GM23338 (cell line): ENCODE results near the gene PBX3. TPM values are rescaled to one million over a fixed set of nuclear protein-coding genes. Genes with fewer than 3 reads are reported as not detected.
A peak's percentile ranks its signal among the peaks of the same experiment; 100 is the strongest.

Source experiments
- ATAC-seq: fragments of 200-7000 bp; cut with Tn5 transposase; 3 replicates; pipeline ENCODE4 v1.9.1; 2020
- DNase-seq: peaks from one replicate; pipeline ENCODE4 v3.0.0-alpha.2; 2015; ENCODE audit warnings: low spot score
- H2AFZ ChIP-seq: fragments of 200-600 bp; sonication (generic); 2 replicates; pipeline ENCODE4 v1.8.0; 2016; ENCODE audit warnings: antibody characterized with exemption, mild to moderate bottlenecking, moderate library complexity
- H3F3A ChIP-seq: fragments of 200-600 bp; sonication (generic); replicated peaks from 2 replicates; pipeline ENCODE4 v1.8.0; 2017; ENCODE audit warnings: antibody characterized with exemption, mixed run types, low read depth
- H3K27ac ChIP-seq: fragments of 200-600 bp; sonication (generic); 2 replicates; pipeline ENCODE4 v1.6.1; 2016; ENCODE audit warnings: low read depth
- H3K27me3 ChIP-seq: fragments of 200-600 bp; sonication (generic); 2 replicates; pipeline ENCODE4 v1.8.0; 2016; ENCODE audit warnings: mild to moderate bottlenecking, mixed run types, moderate library complexity; ENCODE audit not compliant: insufficient read depth
- H3K36me3 ChIP-seq: fragments of 200-600 bp; sonication (generic); 2 replicates; pipeline ENCODE4 v1.8.0; 2016; ENCODE audit warnings: mild to moderate bottlenecking; ENCODE audit not compliant: insufficient read depth
- H3K4me1 ChIP-seq: fragments of 200-600 bp; sonication (generic); 2 replicates; pipeline ENCODE4 v1.8.0; 2016; ENCODE audit warnings: mild to moderate bottlenecking, moderate library complexity; ENCODE audit not compliant: insufficient read depth
- H3K4me2 ChIP-seq: fragments of 200-600 bp; sonication (generic); 2 replicates; pipeline ENCODE4 v1.7.1; 2017; ENCODE audit warnings: mixed run types
- H3K4me3 ChIP-seq: fragments of 200-600 bp; sonication (generic); 2 replicates; pipeline ENCODE4 v1.6.1; 2016; ENCODE audit warnings: mixed run types
- H3K79me2 ChIP-seq: fragments of 200-600 bp; sonication (generic); replicated peaks from 2 replicates; pipeline ENCODE4 v1.8.0; 2017; ENCODE audit warnings: mild to moderate bottlenecking; ENCODE audit not compliant: insufficient read depth
- H3K9me2 ChIP-seq: fragments of 200-600 bp; sonication (generic); 2 replicates; pipeline ENCODE4 v1.8.0; 2017; ENCODE audit not compliant: insufficient read depth
- H4K20me1 ChIP-seq: fragments of 200-600 bp; sonication (generic); replicated peaks from 2 replicates; pipeline ENCODE4 v1.8.0; 2017; ENCODE audit warnings: mild to moderate bottlenecking; ENCODE audit not compliant: insufficient read depth
- H3K27ac Mint-ChIP-seq: 2 replicates; pipeline ENCODE4 v1.8.0; 2020; ENCODE audit warnings: inconsistent platforms, mild to moderate bottlenecking, moderate library complexity, mixed read lengths
- H3K27me3 Mint-ChIP-seq: 3 replicates; pipeline ENCODE4 v1.8.0; 2022; ENCODE audit warnings: low read depth, mild to moderate bottlenecking, moderate library complexity, mixed read lengths, inconsistent platforms; ENCODE audit not compliant: insufficient read depth, poor library complexity
- H3K36me3 Mint-ChIP-seq: 3 replicates; pipeline ENCODE4 v1.8.0; 2021; ENCODE audit warnings: low read depth, mild to moderate bottlenecking, inconsistent platforms, moderate library complexity, mixed read lengths
- H3K4me1 Mint-ChIP-seq: 3 replicates; pipeline ENCODE4 v1.8.0; 2020; ENCODE audit warnings: mild to moderate bottlenecking, inconsistent platforms, mixed read lengths
- H3K4me3 Mint-ChIP-seq: 3 replicates; pipeline ENCODE4 v1.8.0; 2021; ENCODE audit warnings: moderate library complexity, mild to moderate bottlenecking, inconsistent platforms, mixed read lengths
- H3K9me3 Mint-ChIP-seq: 3 replicates; pipeline ENCODE4 v1.8.0; 2020; ENCODE audit warnings: moderate library complexity, mild to moderate bottlenecking, inconsistent platforms, mixed read lengths
- CREB1 ChIP-seq: fragments of 250-450 bp; sonication (Bioruptor Pico); IDR thresholded peaks from 2 replicates; pipeline ENCODE4 v1.5.0; 2020; ENCODE audit warnings: low read depth, mild to moderate bottlenecking, moderate library complexity
- EZH2 ChIP-seq: fragments of 200-600 bp; sonication (generic); IDR thresholded peaks from one replicate; pipeline ENCODE4 v1.8.0; 2017; ENCODE audit warnings: antibody characterized with exemption, mild to moderate bottlenecking, low read depth; ENCODE audit not compliant: unreplicated experiment
- EZH2phosphoT487 ChIP-seq: fragments of 200-600 bp; sonication (generic); IDR thresholded peaks from one replicate; pipeline ENCODE4 v1.8.1; 2018; ENCODE audit warnings: antibody characterized with exemption; ENCODE audit not compliant: unreplicated experiment
- JUNB ChIP-seq: IDR thresholded peaks from one replicate; pipeline ENCODE4 v1.6.1; 2016; ENCODE audit warnings: antibody characterized with exemption; ENCODE audit not compliant: unreplicated experiment
- NANOG ChIP-seq: IDR thresholded peaks from 2 replicates; pipeline ENCODE4 v1.6.1; 2016; ENCODE audit warnings: antibody characterized with exemption, borderline replicate concordance
- POLR2AphosphoS5 ChIP-seq: IDR thresholded peaks from 2 replicates; pipeline ENCODE4 v1.6.1; 2016; ENCODE audit warnings: antibody characterized with exemption, low read depth
- ZNF114 ChIP-seq: fragments of 250-450 bp; sonication (Bioruptor Pico); IDR thresholded peaks from 2 replicates; pipeline ENCODE4 v1.5.0; 2020; ENCODE audit warnings: mild to moderate bottlenecking, moderate library complexity
- polyA plus RNA-seq: library from polyadenylated mRNA; unstranded; fragments of >200 nt; fragmentation: Nextera tagmentation; extraction: Ambion mirVana; gene quantifications from 2 replicates; pipeline ENCODE4 v1.2.1, GENCODE V29; 2016
- total RNA-seq: library from RNA; depleted of rRNA; stranded (reverse); fragments of >200 nt; shearing (Covaris generic); gene quantifications from 2 replicates; pipeline ENCODE4 v1.2.3, GENCODE V29; 2014
- TF ChIP-seq, protein P1 (sequence below): IDR thresholded peaks from one replicate; pipeline ENCODE4 v1.6.1; 2018; ENCODE audit warnings: antibody characterized with exemption; ENCODE audit not compliant: unreplicated experiment
- TF ChIP-seq, protein P2 (sequence below): IDR thresholded peaks from 2 replicates; pipeline ENCODE4 v1.6.1; 2016; ENCODE audit warnings: antibody characterized with exemption
- TF ChIP-seq, protein P3 (sequence below), 2 experiments: fragments of 200-600 bp in 1 of 2; sonication (generic) in 1 of 2; conservative IDR thresholded peaks; 2 replicates each; pipeline versions ENCODE4 v1.5.1 to v1.6.1; 2016 to 2017; ENCODE audit warnings: antibody characterized with exemption in 2 of 2, low read depth in 2 of 2, mild to moderate bottlenecking in 2 of 2, moderate library complexity in 1 of 2

PBX3 gene
- total and polyA plus RNA-seq, 2 experiments from 2014 or later = 28.9 to 50.5 TPM

DNA sequence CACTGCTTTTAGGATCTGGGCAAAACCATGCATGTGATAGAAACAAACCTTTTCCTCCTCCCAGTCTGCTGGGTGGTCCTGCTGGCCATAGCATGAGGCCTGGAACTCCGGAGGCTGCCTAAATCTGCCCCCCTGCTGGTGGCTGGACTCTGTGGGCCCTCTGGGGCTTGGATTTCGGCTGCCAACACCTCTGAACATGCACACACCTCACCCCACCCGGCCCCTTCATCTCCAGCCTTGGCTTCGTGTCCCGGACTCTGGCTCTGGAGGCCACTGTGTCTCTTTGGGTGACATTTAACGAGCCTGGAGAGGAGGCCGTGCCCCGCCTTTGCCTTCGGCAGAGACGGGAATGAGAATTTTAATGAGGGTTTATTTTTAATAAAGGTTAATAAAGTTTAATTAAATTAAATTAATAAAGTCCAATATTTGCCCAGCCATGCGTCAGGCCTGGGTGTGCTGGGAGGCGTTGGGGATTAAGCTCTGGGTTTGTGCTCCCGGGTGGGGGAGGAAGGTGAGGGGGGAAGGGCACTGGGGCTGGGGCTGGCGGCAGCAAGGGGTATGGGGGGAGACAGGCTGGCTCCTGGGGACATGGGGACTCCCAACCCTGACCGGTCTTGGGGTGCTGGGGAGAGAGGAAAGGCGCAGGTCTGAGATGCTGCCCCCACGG lies 251.8 kb downstream of the PBX3 start:
- Histone ChIP-seq H3K9me2 (no peaks in the 10 kb centered on the region), H3F3A (no peaks in the 10 kb centered on the region), H4K20me1 (no peaks in the 10 kb centered on the region), H3K79me2 (no peaks in the 10 kb centered on the region), H3K36me3 (no peaks in the 10 kb centered on the region), H3K4me2 (no peak overlapping the region), H3K4me3 (no peak overlapping the region), H3K27ac (no peak overlapping the region), H2AFZ (peak overlapping the region; percentile 38; the same call in 1 of the 2 replicates), H3K4me1 (no peaks in the 10 kb centered on the region), H3K27me3 (no peaks in the 10 kb centered on the region)
- DNase-seq = no peak
- H3K4me1 Mint-ChIP-seq = peaks cover 4% of the 10 kb centered on the region; the same call in 1 of the 3 replicates
- no peak overlapping the region for H3K4me3 Mint-ChIP-seq
- TF ChIP-seq NANOG (no peak), ZNF114 (no peak), CREB1 (no peak), EZH2phosphoT487 (no peak), JUNB (no peak), EZH2 (no peak), POLR2AphosphoS5 (no peak)
- TF ChIP-seq, protein P1, sequence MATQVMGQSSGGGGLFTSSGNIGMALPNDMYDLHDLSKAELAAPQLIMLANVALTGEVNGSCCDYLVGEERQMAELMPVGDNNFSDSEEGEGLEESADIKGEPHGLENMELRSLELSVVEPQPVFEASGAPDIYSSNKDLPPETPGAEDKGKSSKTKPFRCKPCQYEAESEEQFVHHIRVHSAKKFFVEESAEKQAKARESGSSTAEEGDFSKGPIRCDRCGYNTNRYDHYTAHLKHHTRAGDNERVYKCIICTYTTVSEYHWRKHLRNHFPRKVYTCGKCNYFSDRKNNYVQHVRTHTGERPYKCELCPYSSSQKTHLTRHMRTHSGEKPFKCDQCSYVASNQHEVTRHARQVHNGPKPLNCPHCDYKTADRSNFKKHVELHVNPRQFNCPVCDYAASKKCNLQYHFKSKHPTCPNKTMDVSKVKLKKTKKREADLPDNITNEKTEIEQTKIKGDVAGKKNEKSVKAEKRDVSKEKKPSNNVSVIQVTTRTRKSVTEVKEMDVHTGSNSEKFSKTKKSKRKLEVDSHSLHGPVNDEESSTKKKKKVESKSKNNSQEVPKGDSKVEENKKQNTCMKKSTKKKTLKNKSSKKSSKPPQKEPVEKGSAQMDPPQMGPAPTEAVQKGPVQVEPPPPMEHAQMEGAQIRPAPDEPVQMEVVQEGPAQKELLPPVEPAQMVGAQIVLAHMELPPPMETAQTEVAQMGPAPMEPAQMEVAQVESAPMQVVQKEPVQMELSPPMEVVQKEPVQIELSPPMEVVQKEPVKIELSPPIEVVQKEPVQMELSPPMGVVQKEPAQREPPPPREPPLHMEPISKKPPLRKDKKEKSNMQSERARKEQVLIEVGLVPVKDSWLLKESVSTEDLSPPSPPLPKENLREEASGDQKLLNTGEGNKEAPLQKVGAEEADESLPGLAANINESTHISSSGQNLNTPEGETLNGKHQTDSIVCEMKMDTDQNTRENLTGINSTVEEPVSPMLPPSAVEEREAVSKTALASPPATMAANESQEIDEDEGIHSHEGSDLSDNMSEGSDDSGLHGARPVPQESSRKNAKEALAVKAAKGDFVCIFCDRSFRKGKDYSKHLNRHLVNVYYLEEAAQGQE = no peak
- TF ChIP-seq, protein P2, sequence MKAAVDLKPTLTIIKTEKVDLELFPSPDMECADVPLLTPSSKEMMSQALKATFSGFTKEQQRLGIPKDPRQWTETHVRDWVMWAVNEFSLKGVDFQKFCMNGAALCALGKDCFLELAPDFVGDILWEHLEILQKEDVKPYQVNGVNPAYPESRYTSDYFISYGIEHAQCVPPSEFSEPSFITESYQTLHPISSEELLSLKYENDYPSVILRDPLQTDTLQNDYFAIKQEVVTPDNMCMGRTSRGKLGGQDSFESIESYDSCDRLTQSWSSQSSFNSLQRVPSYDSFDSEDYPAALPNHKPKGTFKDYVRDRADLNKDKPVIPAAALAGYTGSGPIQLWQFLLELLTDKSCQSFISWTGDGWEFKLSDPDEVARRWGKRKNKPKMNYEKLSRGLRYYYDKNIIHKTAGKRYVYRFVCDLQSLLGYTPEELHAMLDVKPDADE = no peak
- TF ChIP-seq, protein P3, sequence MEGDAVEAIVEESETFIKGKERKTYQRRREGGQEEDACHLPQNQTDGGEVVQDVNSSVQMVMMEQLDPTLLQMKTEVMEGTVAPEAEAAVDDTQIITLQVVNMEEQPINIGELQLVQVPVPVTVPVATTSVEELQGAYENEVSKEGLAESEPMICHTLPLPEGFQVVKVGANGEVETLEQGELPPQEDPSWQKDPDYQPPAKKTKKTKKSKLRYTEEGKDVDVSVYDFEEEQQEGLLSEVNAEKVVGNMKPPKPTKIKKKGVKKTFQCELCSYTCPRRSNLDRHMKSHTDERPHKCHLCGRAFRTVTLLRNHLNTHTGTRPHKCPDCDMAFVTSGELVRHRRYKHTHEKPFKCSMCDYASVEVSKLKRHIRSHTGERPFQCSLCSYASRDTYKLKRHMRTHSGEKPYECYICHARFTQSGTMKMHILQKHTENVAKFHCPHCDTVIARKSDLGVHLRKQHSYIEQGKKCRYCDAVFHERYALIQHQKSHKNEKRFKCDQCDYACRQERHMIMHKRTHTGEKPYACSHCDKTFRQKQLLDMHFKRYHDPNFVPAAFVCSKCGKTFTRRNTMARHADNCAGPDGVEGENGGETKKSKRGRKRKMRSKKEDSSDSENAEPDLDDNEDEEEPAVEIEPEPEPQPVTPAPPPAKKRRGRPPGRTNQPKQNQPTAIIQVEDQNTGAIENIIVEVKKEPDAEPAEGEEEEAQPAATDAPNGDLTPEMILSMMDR (conservative IDR thresholded peaks at IDR 0.05; ENCODE audit: low read depth in 2 of 2) = no peak
- H3K36me3 Mint-ChIP-seq = no peaks in the 10 kb centered on the region
- ATAC-seq = no peak
- peaks cover 4% of the 10 kb centered on the region for H3K27me3 Mint-ChIP-seq
- H3K27ac Mint-ChIP-seq = no peak overlapping the region
- H3K9me3 Mint-ChIP-seq = no peaks in the 10 kb centered on the region
